NOMO-1 treated with DMSO at 0.1 percent for 48 hours (cell line): Measurements from ENCODE around the gene ELL.

Source experiments
- DNase-seq: peaks from one replicate; lab custom pipeline; 2025; ENCODE audit not compliant: unreplicated experiment; lab: John Stamatoyannopoulos, UW

Gene ELL

GRCh38 chr19:18473003-18473705 is 48.7 kb downstream of the ELL start:
- DNase-seq: no peak

DNA sequence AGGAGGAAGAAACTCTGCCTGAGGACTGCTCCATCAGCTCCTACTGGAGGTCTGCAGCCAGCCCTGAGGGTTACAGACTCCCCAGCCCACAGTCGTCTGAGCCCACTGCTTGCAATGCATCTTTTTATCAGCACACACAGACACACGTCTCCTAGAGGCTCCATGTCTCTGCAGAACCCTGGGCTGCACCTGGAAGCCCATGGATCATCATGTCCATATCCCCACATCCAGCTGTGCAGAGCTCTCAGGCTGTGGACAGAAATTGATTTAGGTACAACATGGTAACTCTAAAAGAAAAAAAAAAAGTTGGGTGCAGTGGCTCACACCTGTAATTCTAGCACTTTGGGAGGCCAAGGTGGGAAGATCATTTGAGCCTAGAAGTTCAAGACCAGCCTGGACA is 51.1 kb downstream of the ELL start:
- DNase-seq: no peak

DNA sequence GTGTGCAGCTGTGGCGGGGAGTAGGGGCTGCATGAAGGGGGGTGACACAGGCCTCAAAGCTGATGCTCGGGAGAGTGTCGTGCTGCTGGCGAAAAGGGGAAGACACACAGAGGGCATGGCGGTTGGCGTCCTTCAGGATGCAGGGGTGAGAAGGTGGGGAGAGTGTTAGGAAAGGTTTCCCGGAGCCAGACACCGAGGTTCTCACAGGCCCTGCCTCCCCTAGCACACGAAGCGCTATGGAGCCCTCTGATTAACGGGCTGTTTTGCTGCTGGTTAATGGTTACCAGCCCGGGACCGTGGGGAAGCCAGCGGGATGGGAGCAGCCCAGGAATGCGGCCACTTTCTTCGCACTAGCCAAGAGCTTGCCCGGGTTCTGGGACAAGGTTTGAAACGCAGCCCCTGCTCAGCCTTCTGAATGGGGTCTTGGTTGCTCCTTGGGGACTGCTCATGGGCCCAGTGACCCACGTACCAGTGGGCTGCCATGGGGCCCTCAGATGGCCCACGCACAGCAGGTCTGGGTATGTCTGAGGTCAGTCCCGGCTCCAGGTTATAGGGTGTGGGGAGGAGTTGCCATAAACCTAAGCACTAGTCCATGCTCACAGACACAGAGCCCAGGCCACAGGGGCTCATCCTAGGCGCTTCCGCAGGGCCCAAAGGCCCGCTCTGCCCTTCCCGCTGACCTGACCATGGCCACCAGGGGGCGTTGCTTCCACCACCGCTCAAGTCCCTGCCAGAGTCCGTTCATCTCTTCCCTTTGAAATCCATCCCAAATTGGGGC is 52.6 kb downstream of the ELL start:
- peak; percentile 38 for DNase-seq

- no peak for DNase-seq
Measured at GRCh38 chr19:18468517-18468916, 53.4 kb downstream of the ELL start.

DNA sequence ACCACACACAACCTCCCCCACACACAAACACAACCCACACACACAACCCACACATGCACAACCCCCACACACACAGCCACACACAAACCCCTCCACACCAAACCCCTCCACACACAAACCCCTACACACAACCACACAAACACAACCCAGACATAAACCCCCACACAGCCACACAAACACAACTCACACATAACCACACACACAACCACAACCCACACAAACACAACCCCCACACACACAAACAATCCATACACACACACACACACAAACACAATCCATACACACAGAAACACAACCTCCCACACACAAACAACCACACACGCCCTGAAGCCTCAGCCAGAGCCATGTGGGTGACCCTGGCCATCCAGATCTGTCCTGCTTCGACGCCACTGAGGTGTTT is 53.9 kb downstream of the ELL start:
- no peak for DNase-seq

DNA sequence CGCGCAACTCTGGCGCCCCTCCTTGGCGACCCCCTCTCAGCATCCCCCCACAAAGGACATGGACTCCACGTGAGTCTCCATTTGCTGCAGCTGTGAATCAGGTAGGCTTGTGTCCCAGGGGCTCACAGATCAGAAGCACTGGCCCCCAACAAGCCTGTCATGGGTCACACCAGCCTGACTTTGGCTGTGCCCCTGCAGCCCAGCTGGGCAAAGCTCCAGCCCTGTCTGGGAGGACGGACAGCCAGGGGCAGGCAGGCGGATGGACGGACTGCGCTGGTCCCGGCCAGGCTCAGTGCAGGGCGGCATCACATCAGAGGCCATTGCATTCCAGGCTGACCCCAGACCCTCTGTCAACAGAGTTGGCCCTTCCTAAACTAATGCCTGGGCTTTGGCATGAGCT is 55.5 kb downstream of the ELL start:
- DNase-seq: no peak

DNA sequence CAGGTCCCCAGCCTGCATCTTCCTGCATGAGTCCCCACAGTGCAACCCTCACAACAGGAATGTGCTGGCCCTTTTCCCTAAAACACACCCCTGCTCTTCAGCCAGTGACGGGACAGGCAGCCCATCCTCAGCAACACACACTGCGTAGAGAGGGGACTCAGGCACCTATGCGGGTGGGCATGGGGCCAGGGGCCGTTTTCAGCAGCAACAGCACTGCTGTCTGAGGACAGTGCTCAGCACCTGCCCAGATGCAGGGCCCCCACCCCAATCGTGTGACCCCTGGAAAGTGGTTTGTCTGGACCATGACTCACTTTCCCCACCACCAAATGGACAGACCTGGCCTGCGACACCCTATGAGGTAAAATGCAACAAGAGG is 55.9 kb downstream of the ELL start:
- no peak for DNase-seq

DNA sequence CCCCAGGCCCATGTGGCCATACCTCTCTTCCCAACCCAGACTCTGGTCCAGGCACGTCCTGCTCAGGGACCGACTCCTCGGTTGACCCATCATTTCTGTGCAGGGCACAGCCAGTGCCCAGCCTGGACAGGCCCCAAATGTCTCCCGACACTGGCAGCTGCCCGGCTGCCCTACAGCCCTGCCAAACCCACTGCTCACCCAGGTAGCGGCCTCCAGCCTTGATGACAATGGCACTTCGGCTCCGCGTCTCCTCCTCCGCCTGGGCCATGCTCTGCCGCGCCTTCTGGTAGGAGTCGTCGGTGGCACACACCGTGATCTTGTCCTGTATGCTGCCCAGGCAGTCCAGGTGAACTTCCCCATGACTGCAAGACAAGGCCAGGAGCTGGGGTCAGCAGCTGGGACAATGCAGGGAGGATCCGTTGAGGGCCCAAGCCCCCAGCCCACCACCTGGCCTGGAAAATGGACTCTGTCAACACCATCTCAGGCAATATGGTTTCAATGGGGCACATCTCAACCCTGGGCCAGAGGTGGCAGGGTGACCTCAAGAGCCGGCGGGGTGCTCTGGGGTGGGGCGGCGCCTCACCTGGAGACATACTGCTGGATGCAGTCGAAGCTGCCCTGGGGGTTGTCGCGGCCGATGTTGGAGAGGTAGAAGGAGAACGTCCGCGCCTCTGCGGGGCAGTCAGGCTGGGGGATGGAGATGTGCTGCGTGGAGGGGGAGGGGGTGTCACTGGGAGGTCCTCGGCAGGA is 56.5 kb downstream of the ELL start:
- no peak for DNase-seq

DNA sequence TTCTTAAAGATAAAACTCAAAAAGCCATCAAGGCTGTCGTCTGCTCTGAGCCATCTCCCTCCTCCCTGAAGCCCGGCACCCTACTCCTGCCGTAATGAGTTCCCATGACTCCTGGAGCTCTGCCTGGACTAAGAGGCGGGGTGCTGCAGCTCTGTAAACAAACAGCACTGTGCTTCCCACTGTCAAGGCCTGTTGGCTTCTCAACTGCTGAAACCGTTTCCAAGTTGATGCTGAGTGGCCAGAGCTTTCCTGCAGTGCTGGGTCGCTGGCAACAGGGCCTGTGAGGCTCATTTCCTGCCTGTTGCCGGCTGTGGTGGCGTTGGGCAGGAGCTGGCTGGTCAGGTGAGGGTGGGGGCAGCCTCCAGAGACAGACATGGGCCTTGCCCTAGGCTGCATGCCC is 57.2 kb downstream of the ELL start:
- DNase-seq: no peak

- no peak for DNase-seq
Measured at GRCh38 chr19:18461471-18461870, 60.4 kb downstream of the ELL start.

DNA sequence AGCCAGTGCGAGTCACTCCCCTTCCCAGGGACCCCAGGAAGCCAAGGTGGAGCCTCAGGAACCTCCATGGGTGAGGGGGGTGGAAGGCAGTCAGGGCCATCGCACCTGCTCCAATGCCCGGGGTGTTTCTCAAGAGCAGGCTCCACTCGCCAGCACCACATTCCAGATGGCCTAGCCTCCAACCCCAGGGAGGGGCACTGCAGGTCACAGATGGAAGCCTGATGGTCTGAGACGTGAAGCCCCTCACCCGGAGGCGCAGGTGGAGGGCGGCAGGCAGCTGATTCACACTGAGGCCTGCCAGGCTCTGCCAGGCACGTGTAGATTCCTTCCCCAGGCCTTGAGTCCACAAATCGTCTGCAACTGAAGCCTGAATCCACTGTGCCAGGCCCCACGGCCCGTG is 61.0 kb downstream of the ELL start:
- no peak for DNase-seq

DNA sequence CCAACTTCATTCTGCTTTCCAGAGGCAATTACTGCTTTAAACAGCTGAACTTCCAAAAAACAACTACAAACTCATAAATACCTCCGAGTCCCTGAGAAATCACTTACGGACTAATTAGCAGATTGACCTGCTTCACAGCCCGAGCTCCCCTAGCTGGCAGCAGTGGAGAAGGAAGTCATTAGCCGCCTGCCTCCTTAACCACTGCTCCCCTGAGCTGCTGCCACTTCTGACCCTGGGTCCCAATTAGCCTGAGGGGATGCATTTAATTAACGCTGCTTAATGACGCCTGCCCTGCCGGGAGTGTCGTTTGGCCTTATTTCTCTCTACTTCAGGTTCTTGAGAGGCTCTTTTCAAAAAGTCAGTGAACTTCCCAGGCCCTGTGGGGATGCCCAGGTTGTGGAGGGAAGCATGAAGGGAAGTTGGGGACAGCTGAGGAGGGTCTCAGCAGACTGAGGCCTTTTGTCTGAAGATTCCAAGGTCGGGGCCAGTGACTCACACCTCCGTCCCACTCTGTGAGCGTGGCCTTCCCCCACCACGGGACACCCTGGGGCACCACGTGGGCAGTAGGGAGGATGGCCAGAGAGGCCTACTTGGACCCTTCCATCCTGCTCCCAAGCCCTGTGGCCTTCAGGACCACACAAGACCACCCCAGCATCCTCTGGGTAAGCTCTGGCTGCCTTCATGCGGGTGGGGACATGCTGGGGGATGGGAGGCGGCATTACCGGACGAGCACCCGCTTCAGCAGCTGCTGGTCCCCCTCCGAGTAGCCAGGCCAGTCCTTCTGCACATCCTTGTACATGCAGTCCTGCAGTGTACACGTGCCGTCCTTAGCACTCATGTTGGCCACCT is 64.2 kb downstream of the ELL start:
- DNase-seq: no peak

DNA sequence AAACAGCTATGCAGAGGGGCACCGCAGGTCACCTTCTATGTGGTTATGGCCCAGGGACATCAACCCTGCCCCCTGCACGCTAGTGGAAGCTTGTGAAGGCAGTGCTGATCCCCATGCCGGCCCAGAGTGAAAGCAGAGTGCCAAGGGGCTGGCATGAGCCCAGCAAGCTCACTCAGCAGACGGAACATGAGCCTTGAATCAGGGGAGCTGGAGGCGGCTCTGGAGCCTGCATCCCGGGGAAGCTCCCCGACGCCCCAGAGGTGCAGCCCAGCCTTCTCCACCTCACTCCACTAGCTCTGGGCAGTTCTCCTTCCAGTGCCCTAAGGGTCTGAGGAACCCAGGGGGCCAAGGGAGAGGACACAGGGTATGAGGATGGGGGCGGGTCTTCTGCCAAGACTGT is 64.9 kb downstream of the ELL start:
- no peak for DNase-seq

DNA sequence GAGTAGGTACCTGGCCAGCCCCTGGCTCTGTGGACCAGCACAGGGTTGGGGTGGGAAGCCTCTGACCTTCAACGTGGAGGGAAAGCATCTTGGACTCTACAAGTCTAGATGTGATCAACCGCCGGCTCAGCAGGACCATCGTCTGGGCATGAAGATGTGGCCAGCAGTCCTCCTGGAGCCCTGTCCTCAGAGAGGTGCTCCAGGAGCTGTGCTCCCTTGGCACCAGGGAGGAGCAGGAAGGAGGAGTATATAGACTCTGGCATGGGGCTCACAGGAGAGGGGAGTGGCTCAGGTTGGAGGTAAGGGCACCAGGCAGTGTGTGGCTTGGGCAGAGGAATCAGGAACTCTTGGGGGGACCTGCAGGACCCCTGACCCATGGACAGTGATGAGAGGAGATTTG is 65.6 kb downstream of the ELL start:
- no peak for DNase-seq

GRCh38 chr19:18453269-18454024 is 68.4 kb downstream of the ELL start:
- DNase-seq: no peak

GRCh38 chr19:18452386-18452785 is 69.5 kb downstream of the ELL start:
- DNase-seq: no peak

GRCh38 chr19:18450931-18451836 is 70.7 kb downstream of the ELL start:
- peak; percentile 58 for DNase-seq

DNA sequence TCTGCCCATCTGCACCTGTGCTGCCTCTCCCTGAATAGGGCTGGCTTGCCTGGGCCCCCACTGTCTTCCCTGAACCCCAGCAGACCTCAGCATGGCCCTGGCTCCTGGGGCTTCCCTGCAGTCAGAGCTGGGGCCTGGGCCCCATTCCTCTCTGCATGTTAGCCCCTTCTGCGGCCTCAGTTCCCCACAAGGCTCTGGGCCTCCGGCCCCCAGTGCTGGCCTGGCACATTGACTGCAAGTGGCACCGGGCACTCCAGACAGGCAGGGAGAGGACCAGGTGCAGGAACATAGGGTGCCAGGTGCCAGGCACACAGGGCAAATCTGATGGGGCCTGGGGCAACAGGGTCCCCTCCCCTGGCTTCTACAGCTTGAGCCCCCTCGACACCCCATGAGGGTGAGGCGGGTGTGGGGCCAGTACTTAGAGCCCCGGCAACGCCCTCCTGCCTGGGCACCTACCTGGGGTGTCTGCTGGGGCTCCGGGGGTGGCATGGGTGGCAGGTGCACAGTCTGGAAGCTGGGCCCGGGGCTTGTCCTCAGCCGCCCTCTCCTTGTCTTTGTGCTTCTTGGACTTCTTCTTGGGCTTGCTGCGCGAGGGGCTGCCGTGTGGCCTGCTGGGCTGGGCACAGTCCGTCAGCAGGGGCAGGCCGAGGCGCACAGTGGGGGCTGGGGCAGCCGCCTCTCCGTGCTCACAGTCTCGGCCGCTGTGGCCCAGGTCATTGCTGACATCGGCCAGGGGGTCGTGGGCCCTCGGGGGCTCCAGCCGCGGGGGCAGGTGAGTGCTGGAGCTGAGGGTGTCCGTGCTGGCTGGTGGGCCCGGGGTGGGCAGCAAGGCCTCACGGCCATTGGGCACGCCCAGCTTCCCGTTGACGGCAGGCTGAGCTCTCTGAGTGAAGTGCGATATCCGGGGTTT is 71.6 kb downstream of the ELL start:
- no peak for DNase-seq
